Cardiac muscle cell (in vitro differentiated cells and primary cell): ENCODE data around the gene IFT52. TPM values are rescaled to one million over a fixed set of nuclear protein-coding genes. Genes with fewer than 3 reads are reported as not detected.

Source experiments
- DNase-seq, 2 donors: peaks; one replicate each; pipeline versions ENCODE4 v3.0.0 to v3.0.0-alpha.2; 2010 to 2017; ENCODE audit warnings: low read depth in 1 of 2, low spot score in 1 of 2
- H3K27ac ChIP-seq: fragments of 200-600 bp; sonication (generic); 2 replicates; pipeline ENCODE4 v1.5.1; 2016
- H3K27me3 ChIP-seq: fragments of 200-600 bp; sonication (generic); 2 replicates; pipeline ENCODE4 v1.6.0; 2016; ENCODE audit warnings: control low read depth
- H3K36me3 ChIP-seq: fragments of 200-600 bp; sonication (generic); 2 replicates; pipeline ENCODE4 v1.5.1; 2016; ENCODE audit warnings: control low read depth
- H3K4me1 ChIP-seq: fragments of 200-600 bp; sonication (generic); 2 replicates; pipeline ENCODE4 v1.8.1; 2017; ENCODE audit warnings: low read depth, mild to moderate bottlenecking, mixed run types
- H3K4me3 ChIP-seq: fragments of 200-600 bp; sonication (generic); 2 replicates; pipeline ENCODE4 v1.5.1; 2016; ENCODE audit warnings: mild to moderate bottlenecking
- H3K9me3 ChIP-seq: fragments of 200-600 bp; sonication (generic); 2 replicates; pipeline ENCODE4 v1.5.1; 2017; ENCODE audit warnings: low read depth, mild to moderate bottlenecking, control low read depth
- polyA plus RNA-seq: library from polyadenylated mRNA; unstranded; fragments of >200 nt; fragmentation: Nextera tagmentation; extraction: Ambion mirVana; gene quantifications from 2 replicates; pipeline ENCODE4 v1.2.1, GENCODE V29; 2016
- total RNA-seq: library from RNA; depleted of rRNA; stranded (reverse); fragments of >200 nt; gene quantifications from 2 replicates; pipeline ENCODE4 v1.2.3, GENCODE V29; 2016
- TF ChIP-seq, protein P1 (sequence below): IDR thresholded peaks from 2 replicates; pipeline ENCODE4 v1.5.1; 2012; ENCODE audit warnings: low read depth, mild to moderate bottlenecking, low read length

IFT52 gene
- total and polyA plus RNA-seq, 2 experiments from 2014 or later, result 20.6 to 26.4 TPM

DNA sequence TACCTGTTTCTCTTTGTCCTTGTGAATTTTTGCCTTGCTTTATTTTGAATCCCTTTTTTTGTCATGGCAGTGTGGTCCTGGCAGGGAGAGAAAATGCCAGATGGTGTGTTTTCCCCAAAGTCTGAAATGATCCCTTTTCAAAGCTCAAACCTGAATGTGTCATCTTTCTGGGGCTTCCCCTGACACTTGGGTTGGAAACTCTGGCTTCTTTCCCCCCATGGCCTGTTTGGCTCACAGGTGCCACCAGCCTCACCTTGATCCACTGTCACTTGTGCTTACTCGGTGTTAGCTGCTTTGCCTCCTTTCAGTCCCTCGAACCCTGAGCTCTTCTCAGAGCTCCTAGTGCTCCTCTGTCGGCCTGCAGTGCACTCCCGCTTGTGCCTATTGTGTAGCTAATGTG, 98.4 kb downstream of the IFT52 start:
- Histone ChIP-seq H3K27ac (no peak overlapping the region), H3K9me3 (no peaks in the 10 kb centered on the region), H3K36me3 (no peaks in the 10 kb centered on the region), H3K4me1 (no peaks in the 10 kb centered on the region), H3K27me3 (no peaks in the 10 kb centered on the region), H3K4me3 (no peak overlapping the region)
- TF ChIP-seq, protein P1, sequence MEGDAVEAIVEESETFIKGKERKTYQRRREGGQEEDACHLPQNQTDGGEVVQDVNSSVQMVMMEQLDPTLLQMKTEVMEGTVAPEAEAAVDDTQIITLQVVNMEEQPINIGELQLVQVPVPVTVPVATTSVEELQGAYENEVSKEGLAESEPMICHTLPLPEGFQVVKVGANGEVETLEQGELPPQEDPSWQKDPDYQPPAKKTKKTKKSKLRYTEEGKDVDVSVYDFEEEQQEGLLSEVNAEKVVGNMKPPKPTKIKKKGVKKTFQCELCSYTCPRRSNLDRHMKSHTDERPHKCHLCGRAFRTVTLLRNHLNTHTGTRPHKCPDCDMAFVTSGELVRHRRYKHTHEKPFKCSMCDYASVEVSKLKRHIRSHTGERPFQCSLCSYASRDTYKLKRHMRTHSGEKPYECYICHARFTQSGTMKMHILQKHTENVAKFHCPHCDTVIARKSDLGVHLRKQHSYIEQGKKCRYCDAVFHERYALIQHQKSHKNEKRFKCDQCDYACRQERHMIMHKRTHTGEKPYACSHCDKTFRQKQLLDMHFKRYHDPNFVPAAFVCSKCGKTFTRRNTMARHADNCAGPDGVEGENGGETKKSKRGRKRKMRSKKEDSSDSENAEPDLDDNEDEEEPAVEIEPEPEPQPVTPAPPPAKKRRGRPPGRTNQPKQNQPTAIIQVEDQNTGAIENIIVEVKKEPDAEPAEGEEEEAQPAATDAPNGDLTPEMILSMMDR, result no peak
- no peak for DNase-seq

- H3K4me1 ChIP-seq, result no peaks in the 10 kb centered on the region
- peak in 1 of 2 donors; percentile 17 for DNase-seq
- H3K27ac ChIP-seq, result no peak overlapping the region
- H3K9me3 ChIP-seq, result no peaks in the 10 kb centered on the region
- no peaks in the 10 kb centered on the region for H3K27me3 ChIP-seq
- no peak overlapping the region for H3K4me3 ChIP-seq
- no peaks in the 10 kb centered on the region for H3K36me3 ChIP-seq
- TF ChIP-seq, protein P1, result no peak
Measured at GRCh38 chr20:43690943-43691598, 100.3 kb downstream of the IFT52 start.

- no peak overlapping the region for H3K27ac ChIP-seq
- H3K27me3 ChIP-seq, result no peaks in the 10 kb centered on the region
- peak; percentile 58 to 64 for DNase-seq
- H3K36me3 ChIP-seq, result no peaks in the 10 kb centered on the region
- H3K4me1 ChIP-seq, result no peaks in the 10 kb centered on the region
- H3K4me3 ChIP-seq, result no peak overlapping the region
- TF ChIP-seq, protein P1, result peak; percentile 75
- H3K9me3 ChIP-seq, result no peaks in the 10 kb centered on the region
Measured at GRCh38 chr20:43691928-43692524, 101.3 kb downstream of the IFT52 start.

- Histone ChIP-seq H3K27ac (no peak overlapping the region), H3K4me1 (no peaks in the 10 kb centered on the region), H3K4me3 (no peak overlapping the region), H3K9me3 (no peaks in the 10 kb centered on the region), H3K36me3 (no peaks in the 10 kb centered on the region), H3K27me3 (no peaks in the 10 kb centered on the region)
- DNase-seq, result no peak
- TF ChIP-seq, protein P1, result no peak
Measured at GRCh38 chr20:43694763-43695162, 104.0 kb downstream of the IFT52 start.

- H3K9me3 ChIP-seq, result no peaks in the 10 kb centered on the region
- H3K36me3 ChIP-seq, result no peaks in the 10 kb centered on the region
- H3K4me3 ChIP-seq, result no peak overlapping the region
- no peak for DNase-seq
- TF ChIP-seq, protein P1, result no peak
- no peaks in the 10 kb centered on the region for H3K27me3 ChIP-seq
- H3K27ac ChIP-seq, result no peak overlapping the region
- no peaks in the 10 kb centered on the region for H3K4me1 ChIP-seq
Measured at GRCh38 chr20:43695571-43695970, 104.8 kb downstream of the IFT52 start.

Other genes starting within 250 kb of the IFT52 start
- 59.1 and 60.7 TPM in 2 replicates for gene SRSF6, start 133.0 kb upstream of the IFT52 start, total RNA-seq
- 47.3 and 56.0 TPM in 2 replicates for gene SRSF6, start 133.0 kb upstream of the IFT52 start, polyA plus RNA-seq
- gene L3MBTL1, start 83.2 kb upstream of the IFT52 start, total RNA-seq, result 30.7 and 115 TPM in 2 replicates
- gene L3MBTL1, start 83.2 kb upstream of the IFT52 start, polyA plus RNA-seq, result 17.8 and 22.6 TPM in 2 replicates
- gene SGK2, start 31.9 kb upstream of the IFT52 start, total RNA-seq, result 0.88 and 2.4 TPM in 2 replicates
- gene SGK2, start 31.9 kb upstream of the IFT52 start, polyA plus RNA-seq, result 1.1 TPM in 1 of 2 replicates, not detected in the other
- 17.8 and 30.6 TPM in 2 replicates for gene MYBL2, start 76.2 kb downstream of the IFT52 start, total RNA-seq
- gene MYBL2, start 76.2 kb downstream of the IFT52 start, polyA plus RNA-seq, result 27.3 and 63.1 TPM in 2 replicates
- gene GTSF1L, start 136.1 kb downstream of the IFT52 start, total RNA-seq, result not detected in 2 replicates
- not detected in 2 replicates for gene GTSF1L, start 136.1 kb downstream of the IFT52 start, polyA plus RNA-seq